HG03565 (cell line): ENCODE data around the gene IKZF3.
"Not testable (repeated sequence)": the region's sequence is repeated elsewhere in the genome, so short reads cannot be mapped to it uniquely, and the experiment has no call there.

ENCODE experiments used
- ATAC-seq: cut with Tn5 transposase; IDR thresholded peaks from one replicate; pipeline ENCODE4 v1.9.1; 2021; ENCODE audit warnings: mild to moderate bottlenecking, moderate library complexity; ENCODE audit not compliant: unreplicated experiment

Gene IKZF3

GRCh38 chr17:39861235-39861634 lies 2.9 kb downstream of the IKZF3 start:
- no peak for ATAC-seq

GRCh38 chr17:39855911-39856649 lies 8.0 kb downstream of the IKZF3 start:
- ATAC-seq = not testable (repeated sequence)

DNA sequence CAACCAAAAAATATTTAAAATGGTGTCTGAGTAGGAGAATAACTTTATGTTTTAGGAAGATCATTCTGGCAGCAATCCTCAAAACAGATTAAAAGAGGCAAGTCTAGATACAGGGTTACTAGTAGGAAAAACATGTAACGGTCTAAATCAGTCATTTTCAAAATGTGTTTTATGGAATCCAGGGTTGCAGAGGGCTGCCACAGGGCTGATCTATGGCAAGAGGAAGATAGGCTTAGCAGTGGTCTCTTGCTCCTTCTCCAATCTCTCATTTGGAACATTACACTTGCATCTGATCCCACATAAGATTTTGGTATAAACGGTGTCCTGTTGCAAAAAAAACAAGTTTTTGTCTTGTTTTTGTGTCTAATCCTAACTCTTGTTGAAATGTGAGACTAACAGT lies 9.2 kb downstream of the IKZF3 start:
- no peak for ATAC-seq

GRCh38 chr17:39852239-39852638 lies 11.9 kb downstream of the IKZF3 start:
- no peak for ATAC-seq

GRCh38 chr17:39850186-39850585 lies 13.9 kb downstream of the IKZF3 start:
- not testable (repeated sequence) for ATAC-seq

DNA sequence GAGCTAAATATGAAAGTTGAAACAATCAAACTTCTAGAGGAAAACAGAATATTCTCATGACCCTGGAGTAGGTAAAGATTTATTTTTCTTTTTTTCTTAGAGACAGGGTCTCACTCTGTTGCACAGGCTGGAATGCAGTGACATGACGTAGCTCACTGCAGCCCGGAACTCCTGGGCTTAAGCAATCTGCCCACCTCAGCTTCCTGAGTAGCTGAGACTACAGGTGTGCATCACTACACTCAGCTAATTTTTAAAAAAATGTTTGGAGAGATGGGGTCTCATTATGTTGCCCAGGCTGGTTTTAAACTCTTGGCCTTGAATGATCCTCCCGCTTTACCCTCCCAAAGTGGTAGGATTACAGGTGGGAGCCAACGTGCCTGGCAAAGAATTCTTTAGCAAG lies 15.5 kb downstream of the IKZF3 start:
- no peak for ATAC-seq

DNA sequence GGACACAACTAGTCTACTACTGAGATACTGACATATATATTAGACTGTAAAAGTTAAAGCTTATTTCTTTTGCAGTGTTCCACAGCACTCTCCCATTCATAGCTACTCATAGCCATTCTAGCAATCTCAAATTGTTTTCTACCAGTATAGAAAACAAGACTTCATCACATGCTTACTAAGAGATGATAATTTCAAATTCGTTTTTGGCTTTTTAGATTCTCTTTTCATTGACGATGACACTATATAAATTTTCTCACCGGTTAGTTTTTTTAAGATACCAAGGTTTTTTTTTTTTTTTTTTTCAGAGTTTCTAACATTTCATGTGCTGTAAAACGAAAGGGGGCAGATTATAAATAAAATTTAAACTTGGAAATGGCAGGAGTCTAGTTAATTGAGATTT lies 17.9 kb downstream of the IKZF3 start:
- ATAC-seq = no peak

GRCh38 chr17:39845052-39845846 lies 18.9 kb downstream of the IKZF3 start:
- no peak for ATAC-seq

- no peak for ATAC-seq
Measured at GRCh38 chr17:39841134-39841683, 22.9 kb downstream of the IKZF3 start.

DNA sequence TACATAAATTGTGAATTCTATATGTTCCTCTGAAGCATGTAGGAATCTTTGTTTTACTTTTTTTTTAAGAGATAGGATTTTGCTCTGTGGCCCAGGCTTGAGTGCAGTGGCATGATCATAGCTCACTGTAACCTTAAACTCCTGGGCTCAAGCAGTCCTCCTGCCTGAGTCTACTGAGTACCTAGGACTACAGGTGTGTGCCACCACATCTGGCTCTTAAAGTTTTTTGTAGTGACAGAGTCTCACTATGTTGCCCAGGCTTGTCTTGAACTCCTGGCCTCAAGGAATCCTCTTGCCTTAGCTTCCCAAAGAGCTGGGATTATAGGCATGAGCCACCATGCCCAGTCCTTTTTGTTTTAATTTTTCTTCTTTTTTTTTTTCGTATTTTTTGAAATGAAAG lies 25.3 kb downstream of the IKZF3 start:
- no peak for ATAC-seq

- no peak for ATAC-seq
Measured at GRCh38 chr17:39838057-39838456, 26.1 kb downstream of the IKZF3 start.

DNA sequence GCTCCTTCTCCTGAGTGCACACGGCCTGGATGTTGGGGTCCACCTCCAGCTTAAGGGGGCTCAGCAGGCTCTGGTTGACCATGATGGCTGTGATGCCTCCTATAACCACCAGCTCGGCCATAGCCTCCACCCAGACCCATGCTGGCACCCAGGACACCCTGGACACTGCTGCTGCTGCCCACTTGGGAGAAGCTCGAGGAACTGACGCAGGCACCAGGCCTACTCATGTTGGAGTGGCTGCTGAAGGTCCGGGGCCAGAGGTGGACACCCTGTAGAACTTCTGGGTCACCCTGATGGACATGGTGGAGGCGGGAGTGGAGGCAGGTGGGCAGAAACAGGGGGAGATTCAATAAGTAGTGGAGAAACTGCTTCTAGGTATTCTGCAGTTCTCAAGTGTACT lies 28.0 kb downstream of the IKZF3 start:
- no peak for ATAC-seq

DNA sequence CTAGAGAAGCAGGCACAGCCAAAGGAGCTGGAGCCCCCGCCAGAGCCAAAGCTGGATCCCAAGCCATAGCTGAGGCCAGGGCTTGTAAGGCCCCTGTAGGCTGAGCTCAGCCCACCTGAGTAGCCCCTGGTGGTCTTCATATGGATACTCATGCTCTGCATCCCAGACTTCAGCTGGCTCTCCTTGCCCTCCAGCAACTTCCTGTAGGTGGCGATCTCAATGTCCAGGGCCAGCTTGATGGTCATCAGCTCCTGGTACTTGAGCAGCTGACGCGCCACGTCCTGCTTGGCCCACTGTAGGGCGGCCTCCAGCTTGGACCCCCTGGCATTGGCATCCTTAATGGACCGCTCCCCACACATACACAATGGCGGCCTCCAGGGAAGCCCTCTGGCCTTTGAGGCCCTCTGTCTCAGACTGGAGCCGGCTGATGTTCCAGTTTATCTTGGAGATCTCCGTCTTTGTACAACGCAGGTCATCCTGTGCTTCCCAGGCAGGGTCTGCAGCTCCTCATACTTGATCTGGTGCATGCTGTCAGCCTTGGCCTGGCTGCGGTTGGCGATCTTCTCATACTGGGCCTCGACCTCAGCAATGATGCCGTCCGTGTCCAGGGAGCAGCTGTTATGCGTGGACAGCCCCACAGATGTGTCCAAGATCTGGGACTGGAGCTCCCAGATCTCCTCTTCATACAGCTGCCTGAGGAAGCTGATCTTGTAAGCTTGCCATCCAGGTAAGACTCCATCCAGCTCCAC lies 28.9 kb downstream of the IKZF3 start:
- ATAC-seq = no peak

GRCh38 chr17:39834017-39834416 lies 30.1 kb downstream of the IKZF3 start:
- ATAC-seq = no peak

- ATAC-seq = no peak
Measured at GRCh38 chr17:39831588-39831987, 32.5 kb downstream of the IKZF3 start.

DNA sequence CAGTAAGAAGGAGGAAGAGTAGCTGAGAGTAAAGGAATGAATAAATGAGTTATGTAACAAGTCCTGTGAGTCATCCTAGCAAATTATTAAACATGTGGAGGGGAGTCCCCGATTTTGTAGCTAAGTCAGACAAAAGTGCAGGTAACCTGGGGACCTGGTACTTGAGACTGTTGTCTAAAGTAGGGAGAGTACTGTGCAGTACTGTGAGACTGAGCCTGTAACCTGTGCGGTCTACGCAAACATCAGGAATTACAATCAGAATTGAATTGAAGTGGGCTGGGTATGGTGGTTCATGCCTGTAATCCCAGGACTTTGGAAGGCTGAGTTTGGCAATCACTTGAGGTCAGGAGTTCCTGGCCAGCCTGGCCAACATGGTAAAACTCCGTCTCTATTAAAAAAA lies 35.7 kb downstream of the IKZF3 start:
- ATAC-seq = no peak

- ATAC-seq = no peak
Measured at GRCh38 chr17:39826334-39826733, 37.8 kb downstream of the IKZF3 start.

DNA sequence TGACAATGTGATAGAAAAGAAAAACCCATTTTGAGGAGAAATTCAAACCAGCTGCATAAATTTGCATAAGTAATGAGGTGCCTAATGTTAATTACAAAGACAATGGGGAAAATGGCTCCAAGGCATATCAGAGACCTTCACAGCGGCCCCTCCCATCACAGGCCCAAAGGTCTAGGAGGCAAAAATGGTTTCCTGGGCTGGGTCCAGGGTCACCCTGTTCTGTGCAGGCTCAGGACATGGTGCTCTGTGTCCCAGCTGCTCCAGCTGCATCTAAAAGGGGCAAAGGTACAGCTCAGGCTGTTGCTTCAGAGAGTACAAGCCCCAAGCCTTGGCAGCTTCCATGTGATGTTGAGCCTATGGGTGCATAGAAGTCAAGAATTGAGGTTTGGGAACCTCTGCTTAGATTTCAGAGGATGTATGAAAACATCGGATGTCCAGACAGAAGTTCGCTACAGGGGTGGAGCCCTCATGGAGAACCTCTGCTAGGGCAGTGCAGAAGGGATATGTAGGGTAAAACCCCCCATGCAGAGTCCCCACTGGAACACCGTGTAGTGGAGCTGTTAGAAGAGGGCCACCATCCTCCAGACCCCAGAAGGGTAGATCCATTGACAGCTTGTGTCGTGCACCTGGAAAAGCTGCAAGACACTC lies 40.6 kb downstream of the IKZF3 start:
- ATAC-seq = no peak

DNA sequence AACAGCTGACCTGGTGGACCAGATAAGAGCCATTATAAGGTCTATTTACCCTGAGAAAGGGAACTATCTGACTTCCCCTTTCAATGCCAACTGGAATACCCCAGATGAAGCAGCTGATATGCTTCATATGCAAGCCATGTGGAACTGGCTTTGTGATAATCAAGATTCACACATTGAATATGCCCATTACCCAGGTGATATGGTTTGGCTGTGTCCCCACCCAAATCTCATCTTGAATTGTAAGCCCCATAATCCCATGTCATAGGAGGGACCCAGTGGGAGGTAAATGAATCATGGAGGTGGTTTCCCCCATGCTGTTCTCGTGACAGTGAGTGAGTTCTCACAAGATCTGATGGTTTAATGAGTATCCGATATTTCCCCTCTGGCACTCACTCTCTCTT lies 42.1 kb downstream of the IKZF3 start:
- ATAC-seq = no peak

- ATAC-seq = no peak
Measured at GRCh38 chr17:39820987-39821386, 43.1 kb downstream of the IKZF3 start.

DNA sequence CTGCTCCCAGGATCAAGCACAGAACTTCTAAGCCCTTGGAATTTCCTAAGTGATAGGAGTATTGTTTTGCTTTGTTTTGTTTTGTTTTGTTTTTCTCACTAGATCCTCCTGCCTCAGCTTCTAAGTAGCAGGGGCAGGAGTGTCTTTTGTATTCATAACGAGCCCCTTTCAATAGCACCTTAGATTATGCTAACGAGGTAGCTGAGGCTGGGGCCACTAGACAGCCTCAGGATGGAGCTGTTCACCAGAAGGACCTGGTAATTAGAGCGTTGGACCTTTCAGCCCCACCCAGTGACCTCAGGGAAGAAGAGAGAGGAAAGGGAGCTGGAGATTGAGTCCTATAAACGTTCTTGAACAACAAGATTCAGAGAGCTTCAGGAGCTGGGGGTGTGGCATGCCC lies 43.6 kb downstream of the IKZF3 start:
- no peak for ATAC-seq
